ENCODE measurements around the gene COL4A1. TPM values are rescaled to one million over a fixed set of nuclear protein-coding genes. Genes with fewer than 3 reads are reported as not detected.

The COL4A1 gene
- polyA plus RNA-seq, 2 of the 4 experiments (the other 2 are of a cell fraction) = 23.8 to 71.3 TPM

- no peak overlapping the region for H3K4me3 ChIP-seq
- H3K27ac ChIP-seq = no peak overlapping the region
- no peaks in the 10 kb centered on the region for H3K9me3 ChIP-seq
- POLR2A ChIA-PET = no interaction called here
- H3K4me2 ChIP-seq = no peak overlapping the region
- CTCF ChIA-PET = no interaction called here
- DNase-seq (ENCODE audit: low read depth in 1 of 2, low spot score in 1 of 2) (no peak), FAIRE-seq (no peak), ATAC-seq (no peak)
- no peak for TF ChIP-seq MAX (IDR thresholded peaks at IDR 0.05)
- no peak for TF ChIP-seq SREBF2 (IDR thresholded peaks at IDR 0.05)
- no peak for TF ChIP-seq CEBPB (IDR thresholded peaks at IDR 0.05)
- no peak for TF ChIP-seq HOXB13 (CRISPR knock-in tag; IDR thresholded peaks at IDR 0.05; ENCODE audit: low read depth)
- H3K4me1 ChIP-seq = peaks cover 7% of the 10 kb centered on the region; the same call in 1 of the 3 replicates
- WGBS (ENCODE audit: missing lambda C conversion rate) = 73% methylated on average over 8 of the region's 8 CpGs
Observed at GRCh38 chr13:110134801-110135200, 172.2 kb downstream of the COL4A1 start.

- POLR2A ChIA-PET = no interaction called here
- FAIRE-seq (no peak), ATAC-seq (no peak), DNase-seq (ENCODE audit: low read depth in 1 of 2, low spot score in 1 of 2) (no peak)
- no peak for TF ChIP-seq HMGXB4 (CRISPR knock-in tag; IDR thresholded peaks at IDR 0.05; ENCODE audit: borderline replicate concordance)
- TF ChIP-seq ZFP36 (IDR thresholded peaks at IDR 0.05; ENCODE audit: borderline replicate concordance, partially characterized antibody) = no peak
- no peak for TF ChIP-seq FOSL2 (IDR thresholded peaks at IDR 0.05)
- TF ChIP-seq FOSL2 (CRISPR knock-in tag; IDR thresholded peaks at IDR 0.05) = no peak
- no peak for TF ChIP-seq NPAS2 (CRISPR knock-in tag; IDR thresholded peaks at IDR 0.05; ENCODE audit: borderline replicate concordance)
- no peak for TF ChIP-seq HOXB13 (CRISPR knock-in tag; IDR thresholded peaks at IDR 0.05; ENCODE audit: low read depth)
- Histone ChIP-seq H3K4me2 (no peak overlapping the region), H3K4me1 (peaks cover 7% of the 10 kb centered on the region; the same call in 1 of the 3 replicates), H3K4me3 (no peak overlapping the region), H3K9me3 (no peaks in the 10 kb centered on the region), H3K27ac (no peak overlapping the region)
- WGBS (ENCODE audit: missing lambda C conversion rate) = 79% methylated on average over 8 of the region's 10 CpGs
- CTCF ChIA-PET = no interaction called here
Observed at GRCh38 chr13:110133425-110134235, 173.3 kb downstream of the COL4A1 start.

- POLR2A ChIA-PET = no interaction called here
- TF ChIP-seq CHD2 (IDR thresholded peaks at IDR 0.05; ENCODE audit: low read length, partially characterized antibody) (no peak), REST (IDR thresholded peaks at IDR 0.05) (no peak), PHF8 (IDR thresholded peaks at IDR 0.05; ENCODE audit: borderline replicate concordance, low read depth) (no peak), ESRRA (IDR thresholded peaks at IDR 0.05; ENCODE audit: borderline replicate concordance, low read length) (no peak), CEBPB (IDR thresholded peaks at IDR 0.05) (no peak), MAFK (IDR thresholded peaks at IDR 0.05; ENCODE audit: partially characterized antibody) (no peak), HOXB5 (CRISPR knock-in tag; IDR thresholded peaks at IDR 0.05) (no peak), FOSB (CRISPR knock-in tag; IDR thresholded peaks at IDR 0.05) (no peak), ZNF302 (CRISPR knock-in tag; IDR thresholded peaks at IDR 0.05) (no peak), EHMT2 (IDR thresholded peaks at IDR 0.05; ENCODE audit: low read depth) (no peak), FOSL2 (IDR thresholded peaks at IDR 0.05) (no peak), FOSL2 (CRISPR knock-in tag; IDR thresholded peaks at IDR 0.05) (no peak), SREBF2 (IDR thresholded peaks at IDR 0.05) (no peak)
- no peak overlapping the region for H3K4me2 ChIP-seq
- FAIRE-seq (no peak), DNase-seq (ENCODE audit: low read depth in 1 of 2, low spot score in 1 of 2) (no peak), ATAC-seq (no peak)
- peak overlapping the region in 1 of 2 experiments; percentile 30; a peak in 1 of 6 replicates for H3K27ac ChIP-seq
- WGBS (ENCODE audit: missing lambda C conversion rate) = 87% methylated on average over 16 of the region's 16 CpGs
- no peaks in the 10 kb centered on the region for H3K9me3 ChIP-seq
- peaks cover 15% of the 10 kb centered on the region; the same call in 2 of the 3 replicates for H3K4me1 ChIP-seq
- no peak overlapping the region for H3K4me3 ChIP-seq
- CTCF ChIA-PET = interaction anchor here (0.8 to 1.7 kb wide), 3 partner anchors 9 to 1171 kb away, joined by 3 to 6 read pairs (median 4); no protein-coding TSS in a partner anchor
Observed at GRCh38 chr13:110132225-110132982, 174.6 kb downstream of the COL4A1 start.

All from A549 (cell line).